K562 (cell line): ENCODE measurements around the gene IRGQ. TPM values are rescaled to one million over a fixed set of nuclear protein-coding genes. Genes with fewer than 3 reads are reported as not detected.

ENCODE experiments used
- ATAC-seq: fragments of 200-7000 bp; cut with Tn5 transposase; 3 replicates; pipeline ENCODE4 v1.9.1; 2020; ENCODE audit warnings: moderate library complexity
- BruUV-seq: library from RNA; stranded (reverse); fragments of 400-500 nt; replicated peaks from 2 replicates; lab custom pipeline; 2021; lab: Mats Ljungman, UMichigan
- CTCF ChIA-PET: fragments of 300-600 bp; formaldehyde crosslinking; extraction: SDS; loops from one replicate; lab custom pipeline; 2021; ENCODE audit warnings: low intra/inter-chr PET ratio; lab: Yijun Ruan, JAX
- POLR2A ChIA-PET: fragments of 300-600, 350-650 bp; sonication (Branson Sonifier 250); formaldehyde crosslinking; extraction: SDS; loops from one replicate; lab custom pipeline; 2021; ENCODE audit warnings: antibody characterized with exemption, inconsistent platforms; lab: Yijun Ruan, JAX
- DNase-seq, 4 experiments: peaks; one replicate each; pipeline versions ENCODE4 v3.0.0 to v3.0.0-alpha.2; 2011 to 2018; ENCODE audit warnings: low spot score in 3 of 4, mixed read lengths in 3 of 4; ENCODE audit errors: extremely low read depth in 1 of 4
- FAIRE-seq: peaks from 2 replicates; lab custom pipeline; 2011; peaks lifted over from hg19 to GRCh38; lab: Jason Lieb, UNC
- H2AFZ ChIP-seq: 2 replicates; pipeline ENCODE4 v1.6.0; 2011; ENCODE audit warnings: low read depth, low read length, control low read depth, inconsistent platforms
- H3K27ac ChIP-seq: fragments of 200-600 bp; 3 replicates; pipeline ENCODE4 v1.8.0; 2011; ENCODE audit warnings: low read depth, mild to moderate bottlenecking, control low read depth, inconsistent platforms, low read length, moderate library complexity, mixed read lengths; ENCODE audit errors: extremely low read depth
- H3K27me3 ChIP-seq, 2 experiments: fragments of 300-600 bp in 1 of 2; 2 replicates in 1 of 2; 3 replicates in 1 of 2; pipeline versions ENCODE4 v1.6.0 to v1.8.0; 2011; ENCODE audit warnings: inconsistent platforms in 2 of 2, low read length in 2 of 2, mild to moderate bottlenecking in 1 of 2, mixed read lengths in 1 of 2, moderate library complexity in 1 of 2; ENCODE audit not compliant: control insufficient read depth in 2 of 2, insufficient read depth in 2 of 2
- H3K36me3 ChIP-seq: fragments of 300-600 bp; 3 replicates; pipeline ENCODE4 v1.8.0; 2011; ENCODE audit warnings: mild to moderate bottlenecking, low read length, inconsistent platforms; ENCODE audit not compliant: control insufficient read depth, insufficient read depth
- H3K4me1 ChIP-seq, 2 experiments: fragments of 200-600 bp in 1 of 2; replicated peaks in 1 of 2; 2 replicates in 1 of 2; 3 replicates in 1 of 2; pipeline versions ENCODE4 v1.5.1 to v1.8.0; 2011; ENCODE audit warnings: inconsistent platforms in 2 of 2, low read length in 2 of 2, mild to moderate bottlenecking in 1 of 2, mixed read lengths in 1 of 2, moderate library complexity in 1 of 2; ENCODE audit not compliant: control insufficient read depth in 2 of 2, insufficient read depth in 2 of 2
- H3K4me2 ChIP-seq: 2 replicates; pipeline ENCODE4 v1.6.1; 2011; ENCODE audit warnings: low read length, control low read depth, inconsistent platforms, mixed read lengths; ENCODE audit not compliant: insufficient read depth
- H3K4me3 ChIP-seq: fragments of 200-600 bp; sonication (generic), shearing (Covaris generic); 2 replicates; pipeline ENCODE4 v1.5.1; 2016; ENCODE audit warnings: control low read depth, inconsistent platforms
- H3K79me2 ChIP-seq: fragments of 200-600 bp; 3 replicates; pipeline ENCODE4 v1.8.0; 2011; ENCODE audit warnings: low read length, inconsistent platforms; ENCODE audit not compliant: control insufficient read depth, insufficient read depth
- H3K9ac ChIP-seq, 2 experiments: 2 replicates each; pipeline versions ENCODE4 v1.6.0 to v1.6.1; 2011; ENCODE audit warnings: low read depth in 2 of 2, low read length in 2 of 2, control low read depth in 1 of 2, inconsistent platforms in 1 of 2, mild to moderate bottlenecking in 1 of 2, mixed read lengths in 1 of 2; ENCODE audit not compliant: insufficient read depth in 1 of 2
- H3K9me1 ChIP-seq: one replicate; pipeline ENCODE4 v1.6.0; 2011; ENCODE audit warnings: inconsistent platforms, mild to moderate bottlenecking, low read length, moderate library complexity; ENCODE audit not compliant: control insufficient read depth, insufficient read depth
- H3K9me3 ChIP-seq: replicated peaks from 2 replicates; pipeline ENCODE4 v1.5.1; 2011; ENCODE audit warnings: low read depth, low read length, inconsistent platforms; ENCODE audit not compliant: control insufficient read depth, insufficient read depth
- H4K20me1 ChIP-seq: replicated peaks from 2 replicates; pipeline ENCODE4 v1.6.1; 2011; ENCODE audit warnings: low read length, inconsistent platforms, mixed read lengths; ENCODE audit not compliant: control insufficient read depth, insufficient read depth
- AFF1 ChIP-seq, 2 experiments: fragments of 450-650 bp; IDR thresholded peaks; 2 replicates each; pipeline ENCODE4 v1.6.1; 2018; ENCODE audit warnings: mild to moderate bottlenecking in 2 of 2, low read depth in 1 of 2; ENCODE audit not compliant: partially characterized antibody in 2 of 2
- CTBP1 ChIP-seq: fragments of 450-650 bp; IDR thresholded peaks from 2 replicates; pipeline ENCODE4 v1.6.1; 2016; ENCODE audit warnings: borderline replicate concordance
- ETV6 ChIP-seq, 3 experiments: fragments of 150-350 bp in 1 of 3; sonication (generic) in 1 of 3; formaldehyde crosslinking in 1 of 3; IDR thresholded peaks; 2 replicates each; pipeline versions ENCODE4 v1.6.1 to v1.8.0; 2014 to 2022; ENCODE audit warnings: borderline replicate concordance in 2 of 3, low read depth in 2 of 3, antibody characterized with exemption in 1 of 3, low read length in 1 of 3, mild to moderate bottlenecking in 1 of 3, missing genetic modification reagents in 1 of 3
- HCFC1 ChIP-seq: IDR thresholded peaks from 2 replicates; pipeline ENCODE4 v1.6.1; 2012; ENCODE audit warnings: low read depth, low read length, improper control_type of control experiment
- NR2C2 ChIP-seq, 2 experiments: fragments of 200-800 bp in 1 of 2; sonication (Bioruptor generic) in 1 of 2; sonication (generic) in 1 of 2; formaldehyde crosslinking in 1 of 2; IDR thresholded peaks; 2 replicates each; pipeline versions ENCODE4 v1.6.1 to v1.8.0; 2016 to 2022; ENCODE audit warnings: mild to moderate bottlenecking in 1 of 2, missing compliant biosample characterization in 1 of 2, missing genetic modification characterization in 1 of 2, missing genetic modification reagents in 1 of 2
- ZNF143 ChIP-seq: sonication (generic); formaldehyde crosslinking; IDR thresholded peaks from 2 replicates; pipeline ENCODE4 v1.9.0; 2022; ENCODE audit warnings: mild to moderate bottlenecking, missing genetic modification reagents
- ZNF184 ChIP-seq: sonication (generic); formaldehyde crosslinking; IDR thresholded peaks from 2 replicates; pipeline ENCODE4 v1.5.0; 2020; ENCODE audit warnings: missing genetic modification reagents
- WGBS: fragments of 100-300 bp; shearing (Covaris generic); methylation state at CpG from one replicate; pipeline ENCODE4 v1.1.6; 2016; ENCODE audit warnings: low coverage, mixed read lengths; ENCODE audit not compliant: insufficient coverage; ENCODE audit errors: missing lambda C conversion rate; 5-methylcytosine and 5-hydroxymethylcytosine counted together
- in situ Hi-C: fragments of 300-500 bp; cut with MboI; formaldehyde crosslinking; loops from 4 replicates; pipeline ENCODE4 v1.15.0; 2018; ENCODE audit warnings: inconsistent platforms, mixed read lengths
- intact Hi-C: fragments of 100-400 bp; cut with micrococcal nuclease; formaldehyde crosslinking; loops from 2 replicates; pipeline ENCODE4 v1.14.2; 2022
- polyA plus RNA-seq, 8 experiments: library from polyadenylated mRNA; depleted of rRNA in 4 of 8; stranded (reverse) in 5 of 8; unstranded in 3 of 8; fragments of >200 nt; fragmentation: Nextera tagmentation in 2 of 8; fragmentation: Illumina TruSeq in 1 of 8; extraction: Ambion mirVana in 2 of 8; extraction: Trizol in 1 of 8; gene quantifications; 2 replicates each; pipeline versions ENCODE4 v1.2.1 to v1.2.3, GENCODE V29; 2011 to 2014; ENCODE audit warnings: inconsistent platforms in 1 of 8, missing spikeins in 1 of 8
- total RNA-seq, 7 experiments: library from RNA; depleted of rRNA in 6 of 7; stranded (reverse); fragments of >200 nt in 6 of 7; fragmentation: Illumina TruSeq in 2 of 7; extraction: Trizol in 2 of 7; gene quantifications; 2 replicates each; pipeline versions ENCODE4 v1.2.1 to v1.2.3, GENCODE V29; 2011 to 2021; ENCODE audit warnings: low replicate concordance in 1 of 7

The IRGQ gene
- total and polyA plus RNA-seq, 9 of the 15 experiments (the other 6 are each of a cell fraction or from before 2014, with no cell fraction given) = 3.5 to 19.2 (median 7.9) TPM

GRCh38 chr19:43641333-43641732 lies 45.4 kb upstream of the IRGQ start:
- FAIRE-seq = peak; percentile 63
- TF ChIP-seq AFF1 (IDR thresholded peaks at IDR 0.05; ENCODE audit: low read depth in 1 of 2, partially characterized antibody in 2 of 2) (peak in 1 of 2 experiments; percentile 90), ZNF184 (CRISPR knock-in tag) (no peak), ZNF143 (CRISPR knock-in tag) (0 out of 2 replicates have a peak, but pooled peaks have one; percentile 34), HCFC1 (peak; percentile 43), ETV6 (IDR thresholded peaks at IDR 0.05; ENCODE audit: borderline replicate concordance in 1 of 2, low read depth in 2 of 2, low read length in 1 of 2) (no peak), ETV6 (CRISPR knock-in tag; IDR thresholded peaks at IDR 0.05; ENCODE audit: borderline replicate concordance) (no peak), NR2C2 (CRISPR knock-in tag; IDR thresholded peaks at IDR 0.05) (no peak), NR2C2 (tag; IDR thresholded peaks at IDR 0.05) (no peak), CTBP1 (peak; percentile 41; the same call in 1 of the 2 replicates)
- H3K4me1 ChIP-seq = peaks cover 9 to 17% of the 10 kb centered on the region in 2 experiments; a peak in 3 of 5 replicates
- ChIA-PET POLR2A (interaction anchor here (0.7 to 1.2 kb wide), 3 partner anchors 9 to 308 kb away, joined by 3 read pairs; no protein-coding TSS in a partner anchor), CTCF (no interaction called here)
- in situ Hi-C loops = no loop called here
- no peaks in the 10 kb centered on the region for H3K79me2 ChIP-seq
- H3K27me3 ChIP-seq = peaks cover 9% of the 10 kb centered on the region in 2 experiments
- 0% methylated on average over 2 of the region's 2 CpGs for WGBS
- H4K20me1 ChIP-seq = no peaks in the 10 kb centered on the region
- ATAC-seq = peak; percentile 52; the same call in 2 of the 3 replicates
- no peak overlapping the region for H3K4me3 ChIP-seq
- no peaks in the 10 kb centered on the region; the same call in 1 of the 2 replicates for H3K9me3 ChIP-seq
- H3K27ac ChIP-seq = no peak overlapping the region
- H3K36me3 ChIP-seq = no peaks in the 10 kb centered on the region
- H3K9ac ChIP-seq = no peak overlapping the region
- H3K4me2 ChIP-seq = no peak overlapping the region
- no peak overlapping the region for H2AFZ ChIP-seq
- DNase-seq = peak in 1 of 4 experiments; percentile 26
- intact Hi-C loops = no loop called here
- no peaks in the 10 kb centered on the region for H3K9me1 ChIP-seq
- no TSS peak for BruUV-seq
